K562 (cell line): ENCODE data around the gene NAA80. TPM values are rescaled to one million over a fixed set of nuclear protein-coding genes. Genes with fewer than 3 reads are reported as not detected.

Source experiments
- BHLHE40 ChIP-seq: IDR thresholded peaks from 2 replicates; pipeline ENCODE4 v1.6.1; 2011; ENCODE audit warnings: low read length, improper control_type of control experiment
- BRF1 ChIP-seq: IDR thresholded peaks from 3 replicates; pipeline ENCODE4 v1.6.1; 2011; ENCODE audit warnings: borderline replicate concordance, mild to moderate bottlenecking; ENCODE audit not compliant: insufficient read length; ENCODE audit errors: extremely low read depth
- CBX3 ChIP-seq, 2 experiments: IDR thresholded peaks; 1 replicate in 1 of 2; 2 replicates in 1 of 2; pipeline ENCODE4 v1.6.1; 2012; ENCODE audit warnings: inconsistent platforms in 2 of 2, low read length in 2 of 2, borderline replicate concordance in 1 of 2, control low read depth in 1 of 2
- CHD1 ChIP-seq: fragments of 200-600 bp; sonication (generic); IDR thresholded peaks from one replicate; pipeline ENCODE4 v1.6.1; 2012; ENCODE audit warnings: mild to moderate bottlenecking, moderate library complexity, low read length, inconsistent platforms
- DDX20 ChIP-seq: fragments of 450-650 bp; IDR thresholded peaks from 2 replicates; pipeline ENCODE4 v1.6.1; 2016; ENCODE audit warnings: missing genetic modification characterization, low read depth, mild to moderate bottlenecking, missing compliant biosample characterization, moderate library complexity
- GABPB1 ChIP-seq: sonication (generic); formaldehyde crosslinking; IDR thresholded peaks from 2 replicates; pipeline ENCODE4 v1.8.0; 2022; ENCODE audit warnings: mild to moderate bottlenecking, missing genetic modification reagents
- GATA2 ChIP-seq: sonication (generic); formaldehyde crosslinking; IDR thresholded peaks from 2 replicates; pipeline ENCODE4 v1.4.0; 2020; ENCODE audit warnings: mild to moderate bottlenecking, missing genetic modification reagents
- HDAC3 ChIP-seq: fragments of 450-650 bp; IDR thresholded peaks from 2 replicates; pipeline ENCODE4 v1.6.1; 2018; ENCODE audit warnings: borderline replicate concordance, mild to moderate bottlenecking, moderate library complexity; ENCODE audit not compliant: partially characterized antibody
- HIVEP1 ChIP-seq: fragments of 250-450 bp; sonication (Bioruptor Pico); IDR thresholded peaks from 2 replicates; pipeline ENCODE4 v1.4.0; 2020; ENCODE audit warnings: mild to moderate bottlenecking
- KDM1A ChIP-seq, 2 experiments: fragments of 450-650 bp; IDR thresholded peaks; 2 replicates each; pipeline ENCODE4 v1.6.1; 2016; ENCODE audit warnings: mild to moderate bottlenecking in 2 of 2
- POU5F1 ChIP-seq: fragments of 150-350 bp; IDR thresholded peaks from 2 replicates; pipeline ENCODE4 v1.6.1; 2014; ENCODE audit warnings: borderline replicate concordance, low read length, low read depth, mild to moderate bottlenecking; ENCODE audit not compliant: partially characterized antibody
- PTBP1 ChIP-seq: fragments of 200-400 bp; formaldehyde crosslinking; IDR thresholded peaks from 2 replicates; pipeline ENCODE4 v1.6.1; 2017; ENCODE audit warnings: low read depth, low read length
- RBBP5 ChIP-seq: fragments of 200-600 bp; sonication (generic); IDR thresholded peaks from 2 replicates; pipeline ENCODE4 v1.6.1; 2012; ENCODE audit warnings: borderline replicate concordance, mild to moderate bottlenecking, low read length, control low read depth, inconsistent platforms; ENCODE audit not compliant: insufficient read depth, poor library complexity, severe bottlenecking
- SMARCA5 ChIP-seq: fragments of 450-650 bp; IDR thresholded peaks from 2 replicates; pipeline ENCODE4 v1.6.1; 2016
- SRSF9 ChIP-seq: fragments of 200-400 bp; formaldehyde crosslinking; IDR thresholded peaks from 2 replicates; pipeline ENCODE4 v1.6.1; 2017; ENCODE audit warnings: low read depth, low read length, borderline replicate concordance
- TEAD2 ChIP-seq: fragments of 450-650 bp; IDR thresholded peaks from 2 replicates; pipeline ENCODE4 v1.6.1; 2016; ENCODE audit warnings: missing genetic modification characterization, control low read depth, missing compliant biosample characterization
- ZFP1 ChIP-seq: fragments of 450-650 bp; formaldehyde crosslinking; IDR thresholded peaks from 2 replicates; pipeline ENCODE4 v1.4.0; 2020; ENCODE audit warnings: mild to moderate bottlenecking, mixed read lengths
- ZNF174 ChIP-seq: fragments of 250-450 bp; sonication (Bioruptor Pico); IDR thresholded peaks from 2 replicates; pipeline ENCODE4 v1.4.0; 2020; ENCODE audit warnings: mild to moderate bottlenecking
- ZNF217 ChIP-seq: sonication (generic); formaldehyde crosslinking; IDR thresholded peaks from 2 replicates; pipeline ENCODE4 v1.8.0; 2022; ENCODE audit warnings: mild to moderate bottlenecking, missing genetic modification reagents
- ZNF444 ChIP-seq: fragments of 250-450 bp; sonication (Bioruptor Pico); IDR thresholded peaks from 2 replicates; pipeline ENCODE4 v1.4.0; 2020; ENCODE audit warnings: mild to moderate bottlenecking, moderate library complexity
- ZNF551 ChIP-seq: fragments of 250-450 bp; sonication (Bioruptor Pico); IDR thresholded peaks from 2 replicates; pipeline ENCODE4 v1.5.0; 2021; ENCODE audit warnings: mild to moderate bottlenecking, moderate library complexity
- ZNF766 ChIP-seq: fragments of 200-800 bp; sonication (Bioruptor generic); conservative IDR thresholded peaks from 2 replicates; pipeline ENCODE4 v1.6.1; 2016; ENCODE audit warnings: missing genetic modification characterization, missing compliant biosample characterization
- ZNF785 ChIP-seq: fragments of 250-450 bp; sonication (Bioruptor Pico); IDR thresholded peaks from 2 replicates; pipeline ENCODE4 v1.4.0; 2020; ENCODE audit warnings: mild to moderate bottlenecking
- polyA plus RNA-seq, 8 experiments: library from polyadenylated mRNA; depleted of rRNA in 4 of 8; stranded (reverse) in 5 of 8; unstranded in 3 of 8; fragments of >200 nt; fragmentation: Nextera tagmentation in 2 of 8; fragmentation: Illumina TruSeq in 1 of 8; extraction: Ambion mirVana in 2 of 8; extraction: Trizol in 1 of 8; gene quantifications; 2 replicates each; pipeline versions ENCODE4 v1.2.1 to v1.2.3, GENCODE V29; 2011 to 2014; ENCODE audit warnings: inconsistent platforms in 1 of 8, missing spikeins in 1 of 8
- total RNA-seq, 7 experiments: library from RNA; depleted of rRNA in 6 of 7; stranded (reverse); fragments of >200 nt in 6 of 7; fragmentation: Illumina TruSeq in 2 of 7; extraction: Trizol in 2 of 7; gene quantifications; 2 replicates each; pipeline versions ENCODE4 v1.2.1 to v1.2.3, GENCODE V29; 2011 to 2021; ENCODE audit warnings: low replicate concordance in 1 of 7
- TF ChIP-seq, protein P1 (sequence below): fragments of 450-650 bp; conservative IDR thresholded peaks from 2 replicates; pipeline ENCODE4 v1.6.1; 2016; ENCODE audit warnings: missing genetic modification characterization, low read depth, mild to moderate bottlenecking, missing compliant biosample characterization, moderate library complexity
- TF ChIP-seq, protein P2 (sequence below): sonication (generic); formaldehyde crosslinking; IDR thresholded peaks from 2 replicates; pipeline ENCODE4 v1.8.0; 2022; ENCODE audit warnings: mild to moderate bottlenecking, missing genetic modification reagents

NAA80 gene
- total and polyA plus RNA-seq, 9 of the 15 experiments (the other 6 are each of a cell fraction or from before 2014, with no cell fraction given), result 0.82 to 24.0 (median 8.6) TPM

DNA sequence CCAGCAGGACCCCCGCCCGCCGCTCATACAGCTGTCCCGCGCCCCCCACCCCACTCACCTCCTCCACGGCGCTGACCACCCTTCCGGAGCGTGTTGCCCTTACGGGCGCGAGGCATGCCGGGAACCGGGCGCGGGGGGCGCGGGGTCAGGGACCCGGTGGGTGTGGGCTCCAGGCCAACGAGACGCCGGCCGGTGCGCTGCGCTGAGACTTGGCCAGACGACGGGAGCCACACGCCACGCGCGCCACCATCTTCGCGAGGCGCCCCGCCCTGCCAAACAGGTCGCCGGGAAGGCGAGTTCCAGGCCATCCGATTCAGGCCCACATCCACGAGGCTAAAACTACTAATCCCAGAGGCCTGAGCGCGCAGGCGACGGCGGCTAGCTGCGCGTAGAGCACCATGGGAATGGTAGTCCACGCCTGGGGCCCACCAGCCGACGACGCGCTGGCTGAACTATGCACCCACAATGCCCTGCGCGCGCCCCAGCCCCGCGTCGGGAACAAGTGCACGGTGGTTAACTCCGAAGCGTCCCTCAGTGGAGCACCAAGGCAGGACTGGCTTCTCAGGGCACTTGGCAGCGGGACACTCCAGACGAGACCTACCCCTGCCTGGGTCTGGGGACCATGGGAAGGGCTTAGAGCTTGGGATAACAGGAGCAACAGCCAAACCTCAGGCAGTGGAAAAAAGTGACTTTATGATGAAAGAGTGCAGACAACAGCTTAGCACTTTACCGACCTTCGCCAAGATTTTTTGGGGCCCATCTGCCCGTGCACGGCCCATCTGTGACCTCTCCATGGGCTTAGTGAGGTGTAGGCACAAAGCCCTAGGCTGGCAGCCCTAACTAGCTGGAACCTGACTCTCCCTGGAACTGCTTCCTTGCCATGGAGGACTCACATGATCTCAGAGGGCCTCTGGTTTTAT, 6.8 kb downstream of the NAA80 start, which contains the start of gene IFRD2 (continued):
- TF ChIP-seq, protein P1, sequence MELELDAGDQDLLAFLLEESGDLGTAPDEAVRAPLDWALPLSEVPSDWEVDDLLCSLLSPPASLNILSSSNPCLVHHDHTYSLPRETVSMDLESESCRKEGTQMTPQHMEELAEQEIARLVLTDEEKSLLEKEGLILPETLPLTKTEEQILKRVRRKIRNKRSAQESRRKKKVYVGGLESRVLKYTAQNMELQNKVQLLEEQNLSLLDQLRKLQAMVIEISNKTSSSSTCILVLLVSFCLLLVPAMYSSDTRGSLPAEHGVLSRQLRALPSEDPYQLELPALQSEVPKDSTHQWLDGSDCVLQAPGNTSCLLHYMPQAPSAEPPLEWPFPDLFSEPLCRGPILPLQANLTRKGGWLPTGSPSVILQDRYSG, result peak; percentile 84
- TF ChIP-seq HDAC3 (no peak), BHLHE40 (peak; percentile 54), SRSF9 (no peak), GABPB1 (CRISPR knock-in tag) (peak; percentile 87), CBX3 (IDR thresholded peaks at IDR 0.05; ENCODE audit: borderline replicate concordance in 1 of 2, low read length in 2 of 2) (no peak), ZFP1 (CRISPR knock-in tag) (no peak), TEAD2 (tag) (peak; percentile 52; the same call in 1 of the 2 replicates), DDX20 (tag) (no peak), RBBP5 (peak; percentile 73), POU5F1 (peak; percentile 74), CHD1 (no peak), SMARCA5 (no peak), ZNF444 (no peak), PTBP1 (no peak), KDM1A (IDR thresholded peaks at IDR 0.05) (no peak), HIVEP1 (CRISPR knock-in tag) (no peak), ZNF174 (CRISPR knock-in tag) (no peak), ZNF217 (CRISPR knock-in tag) (no peak), ZNF551 (CRISPR knock-in tag) (no peak), ZNF766 (peak; percentile 98), GATA2 (CRISPR knock-in tag) (no peak), BRF1 (no peak), ZNF785 (no peak)
- TF ChIP-seq, protein P2, sequence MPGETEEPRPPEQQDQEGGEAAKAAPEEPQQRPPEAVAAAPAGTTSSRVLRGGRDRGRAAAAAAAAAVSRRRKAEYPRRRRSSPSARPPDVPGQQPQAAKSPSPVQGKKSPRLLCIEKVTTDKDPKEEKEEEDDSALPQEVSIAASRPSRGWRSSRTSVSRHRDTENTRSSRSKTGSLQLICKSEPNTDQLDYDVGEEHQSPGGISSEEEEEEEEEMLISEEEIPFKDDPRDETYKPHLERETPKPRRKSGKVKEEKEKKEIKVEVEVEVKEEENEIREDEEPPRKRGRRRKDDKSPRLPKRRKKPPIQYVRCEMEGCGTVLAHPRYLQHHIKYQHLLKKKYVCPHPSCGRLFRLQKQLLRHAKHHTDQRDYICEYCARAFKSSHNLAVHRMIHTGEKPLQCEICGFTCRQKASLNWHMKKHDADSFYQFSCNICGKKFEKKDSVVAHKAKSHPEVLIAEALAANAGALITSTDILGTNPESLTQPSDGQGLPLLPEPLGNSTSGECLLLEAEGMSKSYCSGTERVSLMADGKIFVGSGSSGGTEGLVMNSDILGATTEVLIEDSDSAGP (CRISPR knock-in tag), result no peak
